SKM-1 treated with dmso at 0.1 percent for 144 hours (cell line): ENCODE results near the gene SH3TC2.

Experiments used
- DNase-seq: peaks from one replicate; lab custom pipeline; 2025; ENCODE audit not compliant: unreplicated experiment; lab: John Stamatoyannopoulos, UW

The SH3TC2 gene

GRCh38 chr5:149030838-149031397 is 31.9 kb downstream of the SH3TC2 start:
- DNase-seq = no peak

- DNase-seq = no peak
Measured at GRCh38 chr5:149030392-149030791, 32.5 kb downstream of the SH3TC2 start.

GRCh38 chr5:149028984-149029383 is 33.9 kb downstream of the SH3TC2 start:
- no peak for DNase-seq

GRCh38 chr5:149028161-149028560 is 34.7 kb downstream of the SH3TC2 start:
- no peak for DNase-seq

GRCh38 chr5:149027636-149028035 is 35.2 kb downstream of the SH3TC2 start:
- DNase-seq = no peak

GRCh38 chr5:149024943-149025342 is 37.9 kb downstream of the SH3TC2 start:
- DNase-seq = no peak

GRCh38 chr5:149024477-149024876 is 38.4 kb downstream of the SH3TC2 start:
- DNase-seq = no peak

- DNase-seq = no peak
Measured at GRCh38 chr5:149022200-149022599, 40.7 kb downstream of the SH3TC2 start.

- DNase-seq = no peak
Measured at GRCh38 chr5:149019679-149020078, 43.2 kb downstream of the SH3TC2 start.

GRCh38 chr5:149018909-149019443 is 43.9 kb downstream of the SH3TC2 start:
- no peak for DNase-seq

- DNase-seq = no peak
Measured at GRCh38 chr5:149017636-149018035, 45.2 kb downstream of the SH3TC2 start.

- DNase-seq = no peak
Measured at GRCh38 chr5:149015561-149015960, 47.3 kb downstream of the SH3TC2 start.

GRCh38 chr5:149015126-149015525 is 47.7 kb downstream of the SH3TC2 start:
- no peak for DNase-seq

GRCh38 chr5:149014571-149015031 is 48.3 kb downstream of the SH3TC2 start:
- no peak for DNase-seq

- DNase-seq = no peak
Measured at GRCh38 chr5:149013796-149014195, 49.1 kb downstream of the SH3TC2 start.

- no peak for DNase-seq
Measured at GRCh38 chr5:149012350-149012749, 50.5 kb downstream of the SH3TC2 start.

- DNase-seq = no peak
Measured at GRCh38 chr5:149011728-149012127, 51.1 kb downstream of the SH3TC2 start.

- no peak for DNase-seq
Measured at GRCh38 chr5:149011084-149011483, 51.8 kb downstream of the SH3TC2 start.

GRCh38 chr5:149007174-149007573 is 55.7 kb downstream of the SH3TC2 start:
- DNase-seq = no peak

- DNase-seq = no peak
Measured at GRCh38 chr5:149006426-149006825, 56.4 kb downstream of the SH3TC2 start.

- DNase-seq = no peak
Measured at GRCh38 chr5:149005077-149005892, 57.6 kb downstream of the SH3TC2 start.

- no peak for DNase-seq
Measured at GRCh38 chr5:149004559-149004958, 58.3 kb downstream of the SH3TC2 start.
